ENCODE data around the gene MDFI.

MDFI gene, protein sequence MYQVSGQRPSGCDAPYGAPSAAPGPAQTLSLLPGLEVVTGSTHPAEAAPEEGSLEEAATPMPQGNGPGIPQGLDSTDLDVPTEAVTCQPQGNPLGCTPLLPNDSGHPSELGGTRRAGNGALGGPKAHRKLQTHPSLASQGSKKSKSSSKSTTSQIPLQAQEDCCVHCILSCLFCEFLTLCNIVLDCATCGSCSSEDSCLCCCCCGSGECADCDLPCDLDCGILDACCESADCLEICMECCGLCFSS

DNA sequence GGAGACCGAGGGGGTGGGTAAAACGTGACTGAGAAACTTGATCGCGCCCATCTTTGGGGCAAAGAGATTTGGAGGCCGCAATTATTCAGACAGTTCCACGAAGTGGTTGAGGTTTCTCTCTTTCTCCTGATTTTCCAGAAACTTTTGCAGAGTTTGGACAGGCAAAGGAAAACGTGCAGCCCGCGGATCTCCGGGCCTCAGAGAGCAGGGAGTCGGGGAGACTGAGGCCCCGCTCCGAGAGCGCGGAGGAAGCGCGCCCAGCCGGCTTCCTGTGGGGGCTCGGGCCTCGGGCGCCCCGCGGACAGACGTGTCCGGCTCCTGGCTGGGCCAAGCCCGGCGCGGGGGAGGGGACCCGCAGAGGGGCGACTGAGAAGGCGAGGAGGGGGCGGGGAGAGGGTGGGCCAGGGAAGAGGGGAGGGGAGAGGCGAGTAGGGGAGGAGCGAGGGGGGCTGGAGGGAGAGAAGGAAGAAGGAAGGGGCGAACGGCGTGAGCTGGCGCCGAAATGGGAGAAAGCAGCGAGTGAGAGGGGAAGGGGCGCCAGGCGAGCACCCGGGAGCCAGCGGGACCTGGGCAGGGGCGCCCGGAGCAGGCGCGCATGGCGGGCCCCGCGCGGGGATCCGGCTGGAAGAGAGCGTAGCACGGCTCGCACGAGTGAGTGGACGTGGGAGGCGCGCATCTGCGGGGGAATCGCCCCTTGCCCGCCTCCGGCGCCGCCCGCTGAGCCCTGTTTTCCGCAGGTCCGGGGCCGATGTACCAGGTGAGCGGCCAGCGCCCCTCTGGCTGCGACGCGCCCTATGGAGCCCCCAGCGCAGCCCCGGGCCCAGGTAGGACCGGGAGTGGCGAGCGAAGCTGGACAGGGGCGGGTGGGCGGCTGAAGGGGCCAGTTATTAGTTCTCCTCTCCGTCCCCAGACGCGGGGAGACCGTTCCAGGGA lies at the start of gene MDFI:
TSS of gene MDFI (plus strand) at position 467 of the 933 bp plus-strand sequence. CDS start at position 749, 282 bp downstream.
- no peak for DNase-seq (ENCODE audit: low spot score)

- DNase-seq (ENCODE audit: low spot score) = no peak
These were observed 49.0 kb upstream of the MDFI start for GRCh38 chr6:41589223-41589622.

DNA sequence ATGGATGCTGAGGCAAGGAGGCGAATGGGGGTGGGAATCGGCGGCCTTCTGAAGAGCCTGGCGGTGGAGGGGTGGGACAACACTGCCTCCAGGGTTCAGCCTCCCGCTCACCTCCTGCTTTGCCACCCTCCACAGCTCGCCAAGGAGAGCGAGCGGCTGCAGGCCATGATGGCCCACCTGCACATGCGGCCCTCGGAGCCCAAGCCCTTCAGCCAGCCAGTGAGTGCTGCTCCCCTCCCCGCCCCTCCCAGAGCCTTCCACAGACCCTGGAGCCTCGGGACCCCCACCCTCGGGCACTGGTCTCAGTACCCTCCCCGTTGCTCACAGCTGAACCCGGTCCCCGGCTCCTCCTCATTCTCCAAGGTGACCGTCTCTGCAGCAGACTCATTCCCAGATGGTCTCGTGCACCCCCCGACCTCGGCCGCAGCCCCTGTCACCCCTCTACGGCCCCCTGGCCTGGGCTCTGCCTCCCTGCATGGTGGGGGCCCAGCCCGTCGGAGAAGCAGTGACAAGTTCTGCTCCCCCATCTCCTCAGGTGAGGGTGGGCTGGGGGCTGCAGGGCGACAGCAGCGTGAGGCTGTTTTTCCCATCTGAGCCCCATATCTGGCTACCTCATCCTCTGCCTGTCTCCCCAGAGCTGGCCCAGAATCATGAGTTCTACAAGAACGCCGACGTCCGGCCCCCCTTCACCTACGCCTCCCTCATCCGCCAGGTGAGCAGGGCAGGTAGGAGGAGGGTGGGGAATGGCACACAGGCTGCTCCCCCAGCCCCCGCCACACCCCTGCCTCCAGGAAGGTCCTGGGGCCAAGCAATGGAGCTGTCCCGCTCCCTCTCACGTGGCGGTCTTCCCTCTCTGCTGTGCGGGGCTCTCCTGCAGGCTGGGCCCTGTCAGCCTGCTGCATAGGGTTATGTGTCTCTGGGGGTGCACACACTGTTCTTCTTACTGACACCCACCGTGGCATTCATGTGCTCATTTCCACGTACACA lies 48.3 kb upstream of the MDFI start:
- no peak for DNase-seq (ENCODE audit: low spot score)

GRCh38 chr6:41591122-41591521 lies 47.1 kb upstream of the MDFI start:
- DNase-seq (ENCODE audit: low spot score) = no peak

DNA sequence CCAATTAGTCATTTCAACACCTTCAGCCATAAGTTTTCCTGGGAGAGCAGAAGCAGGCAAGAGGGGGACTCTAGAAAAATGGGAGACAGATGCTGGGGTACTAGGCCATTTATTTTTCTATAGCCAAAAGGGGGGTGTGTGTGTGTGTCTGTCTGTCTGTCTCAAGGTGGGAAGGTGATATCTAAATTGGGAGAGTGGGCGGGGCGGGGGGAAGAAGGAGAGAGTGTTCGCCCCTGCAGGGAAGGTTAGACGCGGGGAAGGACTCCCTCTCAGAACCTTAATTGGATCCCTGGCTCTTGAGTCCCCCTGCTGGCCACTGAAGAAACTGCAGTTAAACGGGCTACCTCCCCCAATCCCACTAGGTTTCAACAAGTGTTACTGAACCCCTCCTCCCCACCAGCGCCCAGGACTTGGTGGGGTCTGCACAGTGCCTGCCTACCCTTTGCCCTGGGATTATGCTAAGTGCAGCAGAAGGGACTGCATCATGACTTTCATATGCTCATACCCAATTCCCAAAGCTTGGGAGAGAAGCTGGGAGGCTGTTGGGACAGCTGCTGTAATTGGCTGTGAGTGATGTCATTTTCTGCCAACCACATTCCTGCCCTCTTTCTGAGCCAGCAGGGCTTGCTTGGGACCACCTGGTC lies 46.3 kb upstream of the MDFI start:
- peak; percentile 67 for DNase-seq (ENCODE audit: low spot score)

- no peak for DNase-seq (ENCODE audit: low spot score)
These were observed 44.9 kb upstream of the MDFI start for GRCh38 chr6:41593406-41593805.

DNA sequence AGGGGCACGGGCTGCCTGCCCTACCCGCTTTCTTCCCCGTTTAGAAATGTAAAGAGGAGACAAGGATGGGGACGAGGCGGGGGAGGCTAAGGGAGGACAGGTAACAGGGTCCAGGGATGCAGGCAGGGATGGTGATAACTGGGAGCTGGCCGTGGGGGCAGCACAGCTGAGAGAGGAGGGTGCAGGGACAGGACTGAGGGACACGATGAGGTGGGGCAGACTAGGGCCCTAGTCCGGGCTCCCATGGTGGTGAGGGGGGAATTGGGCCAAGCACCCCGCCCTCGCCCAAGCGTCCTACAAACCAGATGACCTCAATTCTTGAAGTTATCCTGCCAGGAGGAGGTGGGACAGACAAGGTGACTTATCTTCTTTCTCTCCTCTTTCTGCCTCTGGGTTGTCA lies 44.4 kb upstream of the MDFI start:
- no peak for DNase-seq (ENCODE audit: low spot score)

- DNase-seq (ENCODE audit: low spot score) = no peak
These were observed 43.9 kb upstream of the MDFI start for GRCh38 chr6:41594326-41594725.

DNA sequence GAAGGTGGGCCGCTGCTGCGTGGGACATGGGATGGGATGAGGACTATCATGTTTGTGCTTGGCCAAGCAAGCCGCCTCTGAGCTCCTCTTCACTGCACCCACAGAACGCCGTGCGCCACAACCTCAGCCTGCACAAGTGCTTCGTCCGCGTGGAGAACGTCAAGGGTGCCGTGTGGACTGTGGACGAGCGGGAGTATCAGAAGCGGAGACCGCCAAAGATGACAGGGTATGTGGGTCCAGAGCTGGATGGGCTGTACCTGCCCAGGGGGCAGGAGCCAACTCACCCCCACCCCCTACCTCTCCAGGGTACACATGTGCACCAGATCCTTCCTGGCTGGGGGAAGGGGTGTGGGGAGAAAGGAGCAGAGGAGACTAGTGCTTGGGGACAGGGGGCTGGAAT lies 43.5 kb upstream of the MDFI start:
- DNase-seq (ENCODE audit: low spot score) = no peak

GRCh38 chr6:41595166-41595565 lies 43.1 kb upstream of the MDFI start:
- no peak for DNase-seq (ENCODE audit: low spot score)

DNA sequence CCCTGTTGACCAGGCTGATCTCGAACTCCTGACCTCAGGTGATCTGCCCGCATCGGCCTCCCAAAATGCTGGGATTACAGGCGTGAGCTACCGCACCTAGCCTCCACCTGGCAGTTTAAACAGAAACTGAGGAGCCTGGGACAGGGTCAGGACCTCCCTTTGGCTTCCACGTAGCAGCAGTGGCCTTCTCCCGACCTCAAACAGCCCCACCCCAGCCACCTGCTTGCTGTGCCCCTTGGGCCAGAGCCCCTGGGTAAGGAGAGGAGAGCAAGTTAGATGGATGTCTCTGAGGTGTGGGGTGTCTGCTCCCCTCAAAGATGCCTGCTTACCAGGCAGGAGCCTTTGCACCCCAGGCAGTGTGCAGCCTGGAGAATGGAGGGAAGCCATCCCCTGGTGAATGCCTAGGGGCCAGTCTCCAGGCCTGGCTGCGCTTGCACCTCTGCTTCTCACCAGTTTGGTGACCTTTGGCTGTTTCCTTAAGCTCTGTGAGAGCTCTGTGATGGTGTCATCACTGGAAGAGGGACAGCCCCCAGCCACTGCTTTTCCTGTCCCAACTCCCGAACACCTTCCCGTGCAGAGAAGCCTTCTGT lies 42.1 kb upstream of the MDFI start:
- DNase-seq (ENCODE audit: low spot score) = no peak

DNA sequence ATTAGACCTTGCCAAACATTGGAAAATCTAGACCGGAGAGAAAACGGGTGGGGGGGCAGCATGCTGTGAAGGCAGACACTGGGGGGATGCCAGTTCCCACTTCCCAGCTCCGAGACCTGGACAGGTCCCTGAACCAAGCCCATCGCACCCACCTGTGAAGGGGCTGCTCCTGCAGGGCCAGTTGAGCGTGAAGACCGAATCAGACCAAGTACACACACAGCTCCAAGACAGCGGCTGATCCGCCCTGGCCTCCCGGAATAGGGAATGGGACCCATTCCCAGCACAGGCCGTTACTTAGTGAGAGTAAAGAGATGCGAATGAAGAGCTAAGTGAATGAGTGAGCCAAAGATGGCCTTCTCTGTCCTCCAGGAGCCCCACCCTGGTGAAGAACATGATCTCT lies 41.5 kb upstream of the MDFI start:
- no peak for DNase-seq (ENCODE audit: low spot score)

GRCh38 chr6:41597246-41598000 lies 40.8 kb upstream of the MDFI start:
- DNase-seq (ENCODE audit: low spot score) = no peak

GRCh38 chr6:41598670-41599014 lies 39.6 kb upstream of the MDFI start:
- DNase-seq (ENCODE audit: low spot score) = no peak

- DNase-seq (ENCODE audit: low spot score) = no peak
These were observed 39.0 kb upstream of the MDFI start for GRCh38 chr6:41599015-41599851.

DNA sequence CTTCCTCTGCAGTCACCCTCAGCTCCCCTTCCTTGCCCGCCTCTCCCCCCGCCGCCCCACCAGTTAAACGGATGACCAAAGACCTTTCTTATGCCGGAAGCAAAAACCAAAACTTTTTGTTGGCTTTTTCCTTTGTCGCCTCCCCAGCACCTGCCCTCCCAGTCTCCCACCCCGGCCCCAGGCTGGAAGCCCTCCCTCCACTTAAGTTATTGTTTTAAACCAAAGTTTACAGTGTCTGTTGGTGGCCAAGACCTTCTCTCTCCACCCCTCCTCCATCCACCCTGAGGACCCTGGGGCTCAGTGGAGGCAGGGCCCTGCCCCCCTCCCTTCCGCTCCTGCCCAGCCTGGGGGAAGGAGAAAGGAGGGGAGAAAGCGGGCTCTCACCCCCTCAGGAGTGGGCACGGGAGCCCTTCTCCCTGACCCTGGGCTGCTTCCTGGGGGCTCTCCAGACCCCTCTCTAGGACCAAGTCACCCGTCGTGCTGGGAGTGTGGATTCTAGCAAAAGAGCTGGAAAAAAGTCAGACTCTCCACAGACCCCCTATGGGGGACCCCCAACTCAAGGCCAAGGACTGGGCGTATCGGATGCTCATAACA lies 38.3 kb upstream of the MDFI start:
- no peak for DNase-seq (ENCODE audit: low spot score)

DNA sequence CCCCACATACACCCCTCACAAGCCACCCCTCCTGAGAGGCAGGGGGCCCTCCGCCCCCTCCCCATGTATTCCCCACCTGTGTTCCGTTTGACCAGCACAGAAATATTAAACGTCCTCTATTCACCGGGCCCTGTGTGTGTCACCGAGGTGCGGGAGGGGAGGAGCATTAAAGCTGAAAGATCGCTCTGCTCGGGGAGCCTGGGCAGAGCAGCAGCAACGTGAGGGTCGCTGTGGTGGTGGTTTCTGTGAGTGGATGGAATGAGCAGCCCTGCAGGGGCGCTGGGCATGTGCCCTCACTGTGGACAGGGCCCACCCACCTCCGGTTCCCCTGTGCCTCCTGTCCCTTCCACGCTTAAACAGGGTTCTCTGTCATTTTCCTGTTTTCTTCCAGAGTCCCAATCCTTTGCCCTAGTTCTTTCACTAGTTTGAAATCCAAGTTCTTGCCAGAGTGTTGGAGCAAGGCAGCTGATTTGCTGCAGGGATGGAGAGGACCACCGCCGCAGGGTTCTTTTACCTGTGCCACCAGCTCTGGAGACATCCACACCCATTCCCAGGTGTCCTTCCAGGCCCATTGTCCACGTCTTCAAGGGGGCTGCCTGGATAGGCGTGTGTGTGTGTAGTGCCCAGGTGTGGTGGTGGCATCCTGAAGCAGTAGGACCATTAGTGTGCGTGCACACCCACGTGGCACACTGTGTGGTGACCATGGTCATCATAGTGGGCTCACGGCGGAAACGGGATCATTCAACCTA lies 37.6 kb upstream of the MDFI start:
- no peak for DNase-seq (ENCODE audit: low spot score)

- DNase-seq (ENCODE audit: low spot score) = no peak
These were observed 37.1 kb upstream of the MDFI start for GRCh38 chr6:41601248-41601549.

GRCh38 chr6:41602422-41602743 lies 35.9 kb upstream of the MDFI start:
- DNase-seq (ENCODE audit: low spot score) = no peak

Data from hematopoietic multipotent progenitor cell treated with erythropoietin and hydrocortisone succinate and interleukin-3 and kit ligand, for 15 days (in vitro differentiated cells).